ENCODE results near the gene PDK4. TPM values are rescaled to one million over a fixed set of nuclear protein-coding genes. Genes with fewer than 3 reads are reported as not detected.

The PDK4 gene
- total and polyA plus RNA-seq, 9 of the 15 experiments (the other 6 are each of a cell fraction or from before 2014, with no cell fraction given), result 0.03 to 0.24 (median 0.08) TPM; not detected in 2

DNA sequence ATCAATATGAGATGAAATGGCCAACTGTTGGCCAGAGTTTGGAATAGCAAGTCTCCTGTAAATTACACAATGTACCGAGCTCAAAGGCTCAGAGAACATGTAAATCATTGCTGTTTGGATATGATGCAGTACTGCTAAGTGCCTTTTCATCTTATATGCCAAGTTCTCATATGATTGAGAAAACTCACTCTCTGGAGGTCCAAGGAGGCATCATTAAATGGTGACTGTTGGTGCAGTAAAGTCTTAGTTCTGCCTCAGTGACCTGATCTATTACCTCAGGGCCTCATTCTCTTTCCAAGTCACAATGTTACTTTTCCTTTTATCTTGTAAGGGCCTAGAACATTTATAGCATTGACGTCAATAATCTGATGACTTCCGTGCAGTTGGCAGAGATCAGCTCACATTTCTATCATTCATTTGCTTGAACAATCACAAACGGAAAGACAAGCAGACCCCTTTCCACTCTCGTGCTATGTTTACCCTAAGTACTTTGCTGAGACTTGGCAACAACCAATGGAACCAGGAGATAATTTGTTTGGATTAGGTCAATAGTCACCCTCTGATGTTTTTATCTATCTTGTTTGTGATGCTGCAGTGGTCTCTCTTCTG, 32.6 kb upstream of the PDK4 start:
- Histone ChIP-seq H3K36me3 (ENCODE audit: control insufficient read depth, insufficient read depth, low read length) (no peaks in the 10 kb centered on the region), H3K4me2 (ENCODE audit: insufficient read depth, low read length) (no peak overlapping the region), H3K9me1 (ENCODE audit: control insufficient read depth, insufficient read depth, low read length) (no peaks in the 10 kb centered on the region), H3K27ac (ENCODE audit: extremely low read depth, low read depth, low read length) (no peak overlapping the region), H3K9me3 (replicated peaks; ENCODE audit: control insufficient read depth, insufficient read depth, low read depth, low read length) (no peaks in the 10 kb centered on the region), H3K27me3 (ENCODE audit: control insufficient read depth in 2 of 2, insufficient read depth in 2 of 2, low read length in 2 of 2) (no peaks in the 10 kb centered on the region), H3K4me3 (no peak overlapping the region), H3K79me2 (ENCODE audit: control insufficient read depth, insufficient read depth, low read length) (no peaks in the 10 kb centered on the region), H4K20me1 (replicated peaks; ENCODE audit: control insufficient read depth, insufficient read depth, low read length) (no peaks in the 10 kb centered on the region), H3K9ac (ENCODE audit: insufficient read depth in 1 of 2, low read depth in 2 of 2, low read length in 2 of 2) (no peak overlapping the region), H3K4me1 (replicated peaks in 1 of 2; ENCODE audit: control insufficient read depth in 2 of 2, insufficient read depth in 2 of 2, low read length in 2 of 2) (no peaks in the 10 kb centered on the region), H2AFZ (ENCODE audit: low read depth, low read length) (no peak overlapping the region)
- intact Hi-C loops (cut with micrococcal nuclease), result no loop called here
- ATAC-seq (no peak), FAIRE-seq (no peak), DNase-seq (ENCODE audit: extremely low read depth in 1 of 4, low spot score in 3 of 4) (no peak)
- in situ Hi-C loops (cut with MboI), result no loop called here
- POLR2A ChIA-PET, result interaction anchor here (1.7 kb wide), 1 partner anchor 8 kb away, joined by 4 read pairs; no protein-coding TSS in a partner anchor
- 2% methylated on average over 5 of the region's 5 CpGs for WGBS (ENCODE audit: insufficient coverage, low coverage, missing lambda C conversion rate)
- TF ChIP-seq KHSRP (IDR thresholded peaks at IDR 0.05) (no peak), SETDB1 (IDR thresholded peaks at IDR 0.05; ENCODE audit: low read length) (no peak), CEBPG (CRISPR knock-in tag; IDR thresholded peaks at IDR 0.05) (no peak), CEBPG (tag; conservative IDR thresholded peaks at IDR 0.05 in 1 of 2, IDR thresholded peaks at IDR 0.05 in 1 of 2) (peak in 1 of 2 experiments; percentile 20; a peak in 1 of 4 replicates)
- no TSS peak for BruUV-seq (replicated peaks)
- CTCF ChIA-PET (ENCODE audit: low intra/inter-chr PET ratio), result no interaction called here

DNA sequence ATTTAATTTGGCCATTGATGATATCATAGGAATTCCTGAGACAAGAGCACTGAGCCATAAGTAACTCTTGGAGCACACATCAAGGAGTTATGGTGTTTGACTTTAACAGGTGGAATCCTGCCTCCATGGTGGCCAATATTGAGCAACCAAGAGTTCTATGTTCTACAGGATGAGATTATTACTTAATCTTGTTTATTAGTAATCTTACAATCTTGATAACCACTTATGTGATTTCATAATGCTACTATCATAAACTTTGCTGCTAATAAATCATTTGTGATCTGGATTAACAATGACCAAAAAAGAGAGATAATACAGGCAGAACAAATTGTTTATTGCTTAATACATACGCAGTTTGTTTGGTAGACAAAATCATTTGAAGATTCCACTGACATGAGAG, 27.5 kb upstream of the PDK4 start:
- no peak for ATAC-seq
- no peaks in the 10 kb centered on the region for H3K4me1 ChIP-seq (replicated peaks in 1 of 2; ENCODE audit: control insufficient read depth in 2 of 2, insufficient read depth in 2 of 2, low read length in 2 of 2)

More for the DNA sequence above, 27.5 kb upstream of the PDK4 start:
- no peaks in the 10 kb centered on the region for H3K9me1 ChIP-seq (ENCODE audit: control insufficient read depth, insufficient read depth, low read length)
- no peak overlapping the region for H3K4me3 ChIP-seq
- H3K36me3 ChIP-seq (ENCODE audit: control insufficient read depth, insufficient read depth, low read length), result no peaks in the 10 kb centered on the region
- ChIA-PET POLR2A (interaction anchor here (0.6 kb wide), 1 partner anchor 11 kb away, joined by 3 read pairs; no protein-coding TSS in a partner anchor), CTCF (ENCODE audit: low intra/inter-chr PET ratio) (no interaction called here)
- H3K9me3 ChIP-seq (replicated peaks; ENCODE audit: control insufficient read depth, insufficient read depth, low read depth, low read length), result no peaks in the 10 kb centered on the region
- no peak overlapping the region for H3K4me2 ChIP-seq (ENCODE audit: insufficient read depth, low read length)
- in situ Hi-C loops (cut with MboI) (no loop called here), intact Hi-C loops (cut with micrococcal nuclease) (no loop called here)
- TF ChIP-seq, protein P1, sequence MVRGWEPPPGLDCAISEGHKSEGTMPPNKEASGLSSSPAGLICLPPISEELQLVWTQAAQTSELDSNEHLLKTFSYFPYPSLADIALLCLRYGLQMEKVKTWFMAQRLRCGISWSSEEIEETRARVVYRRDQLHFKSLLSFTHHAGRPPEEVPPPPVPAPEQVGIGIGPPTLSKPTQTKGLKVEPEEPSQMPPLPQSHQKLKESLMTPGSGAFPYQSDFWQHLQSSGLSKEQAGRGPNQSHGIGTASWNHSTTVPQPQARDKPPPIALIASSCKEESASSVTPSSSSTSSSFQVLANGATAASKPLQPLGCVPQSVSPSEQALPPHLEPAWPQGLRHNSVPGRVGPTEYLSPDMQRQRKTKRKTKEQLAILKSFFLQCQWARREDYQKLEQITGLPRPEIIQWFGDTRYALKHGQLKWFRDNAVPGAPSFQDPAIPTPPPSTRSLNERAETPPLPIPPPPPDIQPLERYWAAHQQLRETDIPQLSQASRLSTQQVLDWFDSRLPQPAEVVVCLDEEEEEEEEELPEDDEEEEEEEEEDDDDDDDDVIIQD (CRISPR knock-in tag; IDR thresholded peaks at IDR 0.05), result no peak
- TF ChIP-seq MBD2 (IDR thresholded peaks at IDR 0.05; ENCODE audit: borderline replicate concordance, low read depth) (no peak), ZNF707 (CRISPR knock-in tag; conservative IDR thresholded peaks at IDR 0.05) (no peak), CEBPB (tag; IDR thresholded peaks at IDR 0.05) (0 out of 2 replicates have a peak, but pooled peaks have one; percentile 6), CEBPG (CRISPR knock-in tag; IDR thresholded peaks at IDR 0.05) (no peak), CEBPG (tag; conservative IDR thresholded peaks at IDR 0.05 in 1 of 2, IDR thresholded peaks at IDR 0.05 in 1 of 2) (peak in 1 of 2 experiments; percentile 60; a peak in 1 of 4 replicates)
- 4% methylated on average over 1 of the region's 1 CpG for WGBS (ENCODE audit: insufficient coverage, low coverage, missing lambda C conversion rate)
- no peaks in the 10 kb centered on the region for H3K27me3 ChIP-seq (ENCODE audit: control insufficient read depth in 2 of 2, insufficient read depth in 2 of 2, low read length in 2 of 2)
- no peaks in the 10 kb centered on the region for H4K20me1 ChIP-seq (replicated peaks; ENCODE audit: control insufficient read depth, insufficient read depth, low read length)
- FAIRE-seq (no peak), DNase-seq (ENCODE audit: extremely low read depth in 1 of 4, low spot score in 3 of 4) (no peak)
- H3K79me2 ChIP-seq (ENCODE audit: control insufficient read depth, insufficient read depth, low read length), result no peaks in the 10 kb centered on the region
- no peak overlapping the region for H3K27ac ChIP-seq (ENCODE audit: extremely low read depth, low read depth, low read length)
- no peak overlapping the region for H3K9ac ChIP-seq (ENCODE audit: insufficient read depth in 1 of 2, low read depth in 2 of 2, low read length in 2 of 2)
- no peak overlapping the region for H2AFZ ChIP-seq (ENCODE audit: low read depth, low read length)
- no TSS peak for BruUV-seq (replicated peaks)

Data from K562 (cell line).